Measurements from ENCODE around the gene WWOX. TPM values are rescaled to one million over a fixed set of nuclear protein-coding genes. Genes with fewer than 3 reads are reported as not detected.

WWOX gene
- total RNA-seq, 6 donors from 2014 or later: 18.7 to 167 (median 31.0) TPM

DNA sequence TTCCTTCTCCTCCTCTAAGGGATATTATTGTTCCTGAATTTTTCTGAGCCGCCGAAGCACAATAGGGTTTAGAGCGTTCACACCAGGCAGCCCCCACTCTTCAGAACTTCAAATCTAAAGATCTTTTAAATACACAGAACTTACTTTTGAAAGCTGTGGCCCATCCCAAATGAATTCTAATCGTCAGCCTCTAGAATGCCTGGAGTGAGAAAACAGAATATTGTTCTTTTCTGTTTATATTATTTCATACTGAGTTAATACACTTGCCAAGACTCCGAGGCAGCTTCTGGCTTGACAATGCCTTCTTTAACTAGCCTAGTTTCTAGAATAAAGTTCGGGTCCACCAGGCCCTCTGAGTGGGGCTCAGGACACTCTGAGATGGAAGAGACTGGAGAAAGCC is 405.6 kb downstream of the WWOX start:
- WGBS, 2 donors: 49 to 52% methylated on average over 6 of the region's 6 CpGs
- H3K4me1 ChIP-seq: peaks cover 0 to 9% (median 2%) of the 10 kb centered on the region in 4 donors

DNA sequence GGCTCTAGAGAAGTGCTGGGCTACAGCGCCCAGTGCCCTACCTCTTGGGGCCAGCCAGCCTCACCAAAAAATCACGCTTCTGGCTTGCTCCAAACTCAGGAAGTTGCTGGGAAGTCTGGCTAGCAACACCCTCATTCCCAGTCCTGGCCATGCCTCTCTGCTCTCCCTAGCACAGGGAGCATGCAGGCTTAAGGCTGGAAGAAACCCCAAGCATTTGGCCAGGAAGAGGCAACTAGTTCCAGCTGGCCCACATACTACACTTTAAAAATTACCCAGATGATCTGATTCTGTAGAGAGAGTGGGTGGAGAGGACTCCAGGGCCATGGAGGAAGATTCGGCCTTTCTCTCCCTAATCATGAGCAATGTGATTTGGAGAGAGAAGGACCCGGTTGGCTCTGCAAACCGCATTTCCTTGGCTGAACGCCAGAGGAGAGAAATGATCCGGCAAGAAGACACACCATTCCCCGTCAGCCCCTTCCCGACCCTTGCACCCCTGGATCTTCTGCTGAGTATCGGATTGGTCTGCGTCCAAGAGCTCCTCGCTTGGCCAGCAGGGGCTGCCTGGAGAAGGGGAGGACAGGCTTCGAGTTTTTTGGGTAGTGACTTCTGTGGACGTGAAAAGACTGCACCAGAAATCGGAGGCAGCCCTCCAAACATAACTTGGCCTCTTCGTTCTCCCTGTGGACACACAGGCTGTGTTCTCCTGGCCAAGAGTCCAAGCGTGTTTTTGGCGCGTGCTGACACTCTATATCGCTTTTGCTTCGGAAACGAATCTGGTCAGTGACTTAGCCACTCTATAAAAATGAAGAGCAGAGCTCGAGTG is 406.3 kb downstream of the WWOX start:
- H3K4me3 ChIP-seq: peak overlapping the region in 3 of 4 donors; percentile 7 to 32 (median 15)
- peak; percentile 73 to 92 for ATAC-seq (ENCODE audit: low FRiP score in 2 of 2)
- peak in 1 of 2 donors; percentile 6 for TF ChIP-seq POLR2AphosphoS5 (IDR thresholded peaks at IDR 0.05)
- TF ChIP-seq POLR2A (IDR thresholded peaks at IDR 0.05): no peak
- TF ChIP-seq CTCF (IDR thresholded peaks at IDR 0.05): peak in 2 of 6 experiments; percentile 26 to 30
- 56 to 71% methylated on average over 20 to 22 of the region's 23 CpGs for WGBS, 2 donors
- H3K36me3 ChIP-seq: no peaks in the 10 kb centered on the region
- H3K4me1 ChIP-seq: peaks cover 0 to 9% (median 2%) of the 10 kb centered on the region in 4 donors
- no peaks in the 10 kb centered on the region for H3K9me3 ChIP-seq
- H3K27me3 ChIP-seq: no peaks in the 10 kb centered on the region
- H3K27ac ChIP-seq: peak overlapping the region; percentile 30 to 75 (median 54)
- peak in 1 of 2 donors; percentile 28 for DNase-seq

More for the DNA sequence above, 405.6 kb downstream of the WWOX start:
- no peaks in the 10 kb centered on the region for H3K27me3 ChIP-seq
- DNase-seq (no peak), ATAC-seq (ENCODE audit: low FRiP score in 2 of 2) (no peak)
- no peaks in the 10 kb centered on the region for H3K9me3 ChIP-seq
- no peak overlapping the region for H3K4me3 ChIP-seq
- peak overlapping the region in 3 of 4 donors; percentile 27 to 75 (median 30) for H3K27ac ChIP-seq
- TF ChIP-seq CTCF (IDR thresholded peaks at IDR 0.05) (no peak), POLR2AphosphoS5 (IDR thresholded peaks at IDR 0.05) (no peak), EP300 (IDR thresholded peaks at IDR 0.05) (no peak), POLR2A (IDR thresholded peaks at IDR 0.05) (no peak)
- no peaks in the 10 kb centered on the region for H3K36me3 ChIP-seq

DNA sequence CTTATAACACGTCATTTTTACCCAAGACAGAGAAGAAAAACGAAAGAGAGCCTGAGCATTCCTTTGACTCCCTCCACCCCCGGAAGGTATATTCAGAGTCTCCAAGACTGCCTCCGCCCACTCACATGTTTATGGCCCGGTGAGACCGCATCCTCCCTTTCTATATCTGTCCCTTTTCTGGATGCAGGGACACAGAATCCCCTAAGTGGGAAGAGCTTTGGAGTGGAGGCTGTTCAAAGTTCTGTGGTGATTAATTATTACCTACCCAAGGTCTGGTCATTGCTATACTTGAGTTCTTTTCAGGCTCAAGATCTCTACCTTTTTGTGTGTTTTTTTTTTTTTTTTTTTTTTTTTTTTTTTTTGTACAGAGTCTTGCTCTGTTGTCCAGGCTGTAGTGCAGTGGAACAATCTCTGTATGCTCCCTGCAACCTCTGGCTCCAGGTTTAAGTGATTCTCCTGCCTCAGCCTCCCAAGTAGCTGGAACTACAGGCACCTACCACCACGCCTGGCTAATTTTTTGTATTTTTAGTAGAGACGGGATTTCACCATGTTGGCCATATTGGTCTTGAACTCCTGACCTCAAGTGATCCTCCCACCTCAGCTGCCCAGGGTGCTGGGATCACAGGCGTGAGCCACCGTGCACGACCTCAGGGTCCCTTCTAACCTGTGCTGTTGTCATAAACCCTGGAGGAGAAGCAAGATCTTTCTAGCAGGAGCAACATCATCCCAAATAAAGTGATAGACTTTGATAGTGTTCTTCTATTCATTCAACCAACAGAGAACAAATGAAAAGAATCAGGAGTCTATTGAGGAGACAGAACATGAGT is 407.1 kb downstream of the WWOX start:
- H3K9me3 ChIP-seq: no peaks in the 10 kb centered on the region
- H3K27ac ChIP-seq: peak overlapping the region in 3 of 4 donors; percentile 49 to 70 (median 58)
- peaks cover 0 to 9% (median 2%) of the 10 kb centered on the region in 4 donors for H3K4me1 ChIP-seq
- WGBS, 2 donors: 68 to 72% methylated on average over 11 of the region's 11 CpGs
- TF ChIP-seq EP300 (IDR thresholded peaks at IDR 0.05) (no peak), POLR2AphosphoS5 (IDR thresholded peaks at IDR 0.05) (no peak), POLR2A (IDR thresholded peaks at IDR 0.05) (no peak), CTCF (IDR thresholded peaks at IDR 0.05) (no peak)
- peak overlapping the region in 3 of 4 donors; percentile 7 to 32 (median 15) for H3K4me3 ChIP-seq
- H3K36me3 ChIP-seq: no peaks in the 10 kb centered on the region
- no peaks in the 10 kb centered on the region for H3K27me3 ChIP-seq
- ATAC-seq (ENCODE audit: low FRiP score in 2 of 2) (peak in 1 of 2 donors; percentile 54), DNase-seq (no peak)

DNA sequence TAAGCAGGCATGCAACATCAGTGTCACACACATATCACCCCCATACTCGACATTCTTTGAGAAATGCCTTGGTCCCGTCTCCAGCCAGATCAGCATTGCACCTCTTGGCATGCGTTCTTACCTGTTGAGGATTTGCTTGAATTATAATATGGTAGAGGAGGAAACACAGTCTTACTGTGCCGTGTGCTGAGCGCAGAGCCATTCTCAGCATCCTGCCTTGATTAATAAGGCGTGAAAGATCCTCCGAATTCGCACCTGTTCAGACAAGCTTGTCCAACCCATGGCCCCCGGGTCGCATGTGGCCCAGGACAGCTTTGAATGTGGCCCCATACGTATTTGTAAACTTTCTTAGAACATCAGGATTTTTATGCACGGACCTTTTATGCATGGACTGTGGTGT is 408.1 kb downstream of the WWOX start:
- H3K27me3 ChIP-seq: no peaks in the 10 kb centered on the region
- ATAC-seq (ENCODE audit: low FRiP score in 2 of 2) (no peak), DNase-seq (no peak)
- peaks cover 0 to 9% (median 2%) of the 10 kb centered on the region in 4 donors for H3K4me1 ChIP-seq
- H3K36me3 ChIP-seq: no peaks in the 10 kb centered on the region
- no peaks in the 10 kb centered on the region for H3K9me3 ChIP-seq
- no peak for TF ChIP-seq POLR2AphosphoS5 (IDR thresholded peaks at IDR 0.05)
- no peak overlapping the region for H3K4me3 ChIP-seq
- no peak overlapping the region for H3K27ac ChIP-seq
- 89 to 94% methylated on average over 12 of the region's 12 CpGs for WGBS, 2 donors

GRCh38 chr16:78509965-78510364 is 410.5 kb downstream of the WWOX start:
- TF ChIP-seq POLR2AphosphoS5 (IDR thresholded peaks at IDR 0.05) (no peak), CTCF (IDR thresholded peaks at IDR 0.05) (no peak), EP300 (IDR thresholded peaks at IDR 0.05) (no peak), POLR2A (IDR thresholded peaks at IDR 0.05) (no peak)
- DNase-seq (no peak), ATAC-seq (ENCODE audit: low FRiP score in 2 of 2) (no peak)
- Histone ChIP-seq H3K27ac (no peak overlapping the region), H3K9me3 (no peaks in the 10 kb centered on the region), H3K27me3 (no peaks in the 10 kb centered on the region), H3K4me1 (peaks cover 0 to 2% (median 0%) of the 10 kb centered on the region in 4 donors), H3K4me3 (no peak overlapping the region), H3K36me3 (no peaks in the 10 kb centered on the region)
- WGBS, 2 donors: 96 to 97% methylated on average over 7 of the region's 7 CpGs
